GM12864 (cell line): ENCODE data around the gene DEPDC4.
"Not testable (repeated sequence)": the region's sequence is repeated elsewhere in the genome, so short reads cannot be mapped to it uniquely, and the experiment has no call there.

ENCODE experiments used
- DNase-seq: peaks from one replicate; pipeline ENCODE4 v3.0.0-alpha.2; 2011; ENCODE audit warnings: low read depth
- H3K4me3 ChIP-seq: 2 replicates; pipeline ENCODE4 v1.5.1; 2011; ENCODE audit warnings: mild to moderate bottlenecking, low read depth, low read length, control low read depth
- CTCF ChIP-seq: IDR thresholded peaks from 2 replicates; pipeline ENCODE4 v1.5.1; 2011; ENCODE audit warnings: low read depth, mild to moderate bottlenecking, moderate library complexity, low read length, control low read depth, inconsistent platforms; ENCODE audit errors: missing control alignments

Gene DEPDC4

DNA sequence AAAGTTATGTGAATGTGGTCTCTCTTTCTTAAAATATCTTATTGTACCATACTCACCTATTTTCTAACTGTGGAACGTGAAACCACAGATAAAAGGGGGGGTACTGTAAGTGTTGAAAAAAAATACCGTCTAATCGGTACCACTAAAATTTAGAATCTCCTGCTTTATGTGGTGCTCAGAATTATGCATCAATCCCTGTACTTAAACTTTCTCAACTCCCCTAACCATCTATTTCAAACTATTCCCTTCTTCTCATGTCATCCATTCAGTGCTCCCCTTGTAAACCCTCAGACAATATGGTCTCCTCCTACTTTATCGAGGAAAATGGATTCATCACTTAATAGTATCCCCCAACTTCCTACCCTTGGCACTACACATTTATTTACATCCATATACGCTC lies 23.7 kb downstream of the DEPDC4 start:
- TF ChIP-seq CTCF = no peak
- no peak overlapping the region for H3K4me3 ChIP-seq

DNA sequence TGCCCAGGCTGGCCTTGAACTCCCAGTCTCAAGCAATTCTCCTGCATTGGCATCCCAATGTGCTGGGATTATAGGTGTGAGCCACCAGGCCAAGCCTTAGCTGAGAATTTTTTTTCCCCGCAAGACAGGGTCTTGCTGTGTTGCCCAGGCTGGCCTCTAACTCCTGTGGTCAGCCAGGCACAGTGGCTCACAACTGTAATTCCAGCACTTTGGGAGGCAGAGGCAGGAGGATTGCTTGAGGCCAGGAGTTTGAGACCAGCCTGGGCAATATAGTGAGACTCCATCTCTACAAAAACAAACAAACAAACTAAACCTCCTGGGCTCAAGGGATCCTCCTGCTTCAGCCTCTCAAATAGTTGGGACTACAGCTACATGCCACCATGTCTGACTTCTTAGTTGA lies 27.3 kb downstream of the DEPDC4 start:
- DNase-seq = no peak
- no peak overlapping the region for H3K4me3 ChIP-seq
- TF ChIP-seq CTCF = no peak

More for the DNA sequence above, 23.7 kb downstream of the DEPDC4 start:
- DNase-seq = no peak

DNA sequence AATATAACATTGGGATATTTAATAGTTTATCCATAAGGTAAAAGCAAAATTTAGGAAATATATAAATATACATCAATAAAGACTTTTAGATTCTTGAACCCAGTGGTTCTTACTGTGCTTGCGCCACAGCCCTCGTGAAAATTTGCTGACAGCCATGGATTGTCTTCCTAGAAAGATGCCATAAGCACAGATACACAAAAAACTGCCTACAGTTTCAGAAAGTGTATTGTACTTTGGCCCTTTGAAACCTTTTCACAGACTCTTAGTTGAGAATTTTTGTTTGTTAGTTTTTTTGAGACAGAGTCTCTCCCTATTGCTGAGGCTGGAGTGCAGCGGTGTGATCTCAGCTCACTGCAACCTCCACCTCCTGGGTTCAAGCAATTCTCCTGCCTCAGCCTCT lies 28.1 kb downstream of the DEPDC4 start:
- DNase-seq = no peak
- TF ChIP-seq CTCF = no peak
- H3K4me3 ChIP-seq = no peak overlapping the region

- H3K4me3 ChIP-seq = no peak overlapping the region
- peak; percentile 61 for TF ChIP-seq CTCF
Measured at GRCh38 chr12:100234591-100235304, 32.1 kb downstream of the DEPDC4 start.

DNA sequence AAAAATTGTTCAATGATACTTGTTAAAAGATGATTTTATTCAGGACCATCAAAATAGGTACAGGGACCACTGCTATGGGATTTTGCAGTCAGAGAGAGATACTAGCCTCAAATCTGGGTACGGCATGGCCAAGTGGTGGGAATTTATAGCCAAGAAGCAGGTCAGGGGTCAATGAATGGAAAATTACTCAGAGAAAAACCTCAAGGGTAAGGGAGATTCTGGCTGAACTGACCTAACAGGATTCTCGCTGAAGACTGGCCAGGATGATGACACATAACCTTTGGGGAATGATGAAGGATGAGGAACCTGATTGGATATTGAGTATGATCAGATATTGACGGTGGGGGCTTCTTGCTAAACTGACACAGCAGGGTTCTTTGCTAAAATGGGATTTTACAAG lies 32.7 kb downstream of the DEPDC4 start:
- TF ChIP-seq CTCF = no peak

More at GRCh38 chr12:100234591-100235304, 32.1 kb downstream of the DEPDC4 start:
- DNase-seq = peak; percentile 7

DNA sequence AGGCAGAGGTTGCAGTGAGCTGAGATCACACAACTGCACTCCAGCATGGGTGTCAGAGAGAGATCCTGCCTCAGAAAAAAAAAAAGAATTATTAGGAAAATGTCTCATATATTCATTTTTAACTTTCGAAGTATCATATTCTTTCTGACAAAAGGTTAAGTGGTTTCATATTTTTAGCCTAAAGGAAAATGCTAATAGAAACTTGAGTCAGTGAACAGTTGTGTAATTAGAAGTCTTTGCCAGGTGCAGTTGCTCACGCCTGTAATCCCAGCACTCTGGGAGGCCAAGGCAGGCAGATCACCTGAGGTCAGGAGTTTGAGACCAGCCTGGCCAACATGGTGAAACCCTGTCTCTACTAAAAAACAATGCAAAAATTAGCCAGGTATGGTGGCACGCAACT lies 35.0 kb downstream of the DEPDC4 start:
- not testable (repeated sequence) for H3K4me3 ChIP-seq, DNase-seq

More for the DNA sequence above, 32.7 kb downstream of the DEPDC4 start:
- no peak for DNase-seq
- H3K4me3 ChIP-seq = no peak overlapping the region

DNA sequence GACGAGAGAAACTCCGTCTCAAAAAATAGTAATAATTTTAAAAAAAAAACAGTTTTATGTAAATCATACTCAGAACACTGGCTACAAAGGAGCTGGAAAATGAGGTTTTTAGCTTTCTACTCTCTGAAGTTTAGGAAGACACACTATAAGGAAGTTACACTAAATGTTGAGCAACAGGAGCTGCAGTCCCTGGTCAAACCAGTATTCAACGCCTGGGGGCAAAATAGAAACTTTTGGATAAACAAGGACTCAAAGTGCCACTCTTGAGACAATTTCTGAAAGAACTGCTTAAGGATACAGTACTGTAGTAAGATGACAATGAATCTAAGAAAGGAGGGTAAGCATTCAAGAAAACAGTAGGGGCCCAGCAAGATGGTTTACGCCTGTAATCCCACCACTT lies 37.0 kb downstream of the DEPDC4 start:
- DNase-seq = no peak
- TF ChIP-seq CTCF = no peak
- no peak overlapping the region for H3K4me3 ChIP-seq
